ENCODE results near the gene SLC26A11. TPM values are rescaled to one million over a fixed set of nuclear protein-coding genes. Genes with fewer than 3 reads are reported as not detected.

Gene SLC26A11
- total and polyA plus RNA-seq, 2 donors (not counting 1 experiment from before 2014, with no cell fraction given): 10.1 to 31.4 TPM

GRCh38 chr17:80209765-80210164 lies 10.5 kb upstream of the SLC26A11 start:
- no peaks in the 10 kb centered on the region for H4K20me1 ChIP-seq (ENCODE audit: control insufficient read depth, insufficient read depth, low read length, poor library complexity, severe bottlenecking)
- H3K4me1 Mint-ChIP-seq: peaks cover 4% of the 10 kb centered on the region
- ChIA-PET CTCF (no interaction called here), POLR2A (no interaction called here)
- H3K9ac ChIP-seq (ENCODE audit: low read length): no peak overlapping the region
- no peaks in the 10 kb centered on the region for H3K9me3 Mint-ChIP-seq (ENCODE audit: insufficient read depth)
- DNase-seq (no peak), ATAC-seq (ENCODE audit: low read depth) (no peak)
- H3K79me2 ChIP-seq (ENCODE audit: control insufficient read depth, insufficient read depth, low read length): no peaks in the 10 kb centered on the region
- intact Hi-C loops (cut with micrococcal nuclease): no loop called here
- no peak overlapping the region for H3K4me3 Mint-ChIP-seq
- H3K27me3 Mint-ChIP-seq: no peaks in the 10 kb centered on the region
- H3K27ac Mint-ChIP-seq: no peak overlapping the region
- no peaks in the 10 kb centered on the region for H3K9me3 ChIP-seq (ENCODE audit: control extremely low read depth in 1 of 3, control insufficient read depth in 2 of 3, insufficient read depth in 1 of 3, low read length in 2 of 3)
- H3K4me3 ChIP-seq (ENCODE audit: control extremely low read depth in 1 of 5, extremely low read depth in 1 of 5, insufficient read depth in 1 of 5, low read depth in 2 of 5, low read length in 4 of 5): no peak overlapping the region
- H3K27ac ChIP-seq (ENCODE audit: low read length in 2 of 2): no peak overlapping the region
- H3K36me3 ChIP-seq (replicated peaks in 1 of 2; ENCODE audit: control extremely low read depth in 1 of 2, control insufficient read depth in 1 of 2, extremely low read depth in 1 of 2, insufficient read depth in 2 of 2, low read length in 1 of 2): peaks cover 0 to 36% of the 10 kb centered on the region in 2 experiments
- 93% methylated on average over 12 of the region's 12 CpGs for WGBS (ENCODE audit: insufficient coverage)
- H3K4me1 ChIP-seq (ENCODE audit: control insufficient read depth in 2 of 2, insufficient read depth in 2 of 2, low read length in 2 of 2): peaks cover 5 to 8% of the 10 kb centered on the region in 2 donors
- no peak for TF ChIP-seq EZH2 (IDR thresholded peaks at IDR 0.05; ENCODE audit: borderline replicate concordance, insufficient read depth, low read depth, low read length, poor library complexity, severe bottlenecking)
- TF ChIP-seq, protein P1, sequence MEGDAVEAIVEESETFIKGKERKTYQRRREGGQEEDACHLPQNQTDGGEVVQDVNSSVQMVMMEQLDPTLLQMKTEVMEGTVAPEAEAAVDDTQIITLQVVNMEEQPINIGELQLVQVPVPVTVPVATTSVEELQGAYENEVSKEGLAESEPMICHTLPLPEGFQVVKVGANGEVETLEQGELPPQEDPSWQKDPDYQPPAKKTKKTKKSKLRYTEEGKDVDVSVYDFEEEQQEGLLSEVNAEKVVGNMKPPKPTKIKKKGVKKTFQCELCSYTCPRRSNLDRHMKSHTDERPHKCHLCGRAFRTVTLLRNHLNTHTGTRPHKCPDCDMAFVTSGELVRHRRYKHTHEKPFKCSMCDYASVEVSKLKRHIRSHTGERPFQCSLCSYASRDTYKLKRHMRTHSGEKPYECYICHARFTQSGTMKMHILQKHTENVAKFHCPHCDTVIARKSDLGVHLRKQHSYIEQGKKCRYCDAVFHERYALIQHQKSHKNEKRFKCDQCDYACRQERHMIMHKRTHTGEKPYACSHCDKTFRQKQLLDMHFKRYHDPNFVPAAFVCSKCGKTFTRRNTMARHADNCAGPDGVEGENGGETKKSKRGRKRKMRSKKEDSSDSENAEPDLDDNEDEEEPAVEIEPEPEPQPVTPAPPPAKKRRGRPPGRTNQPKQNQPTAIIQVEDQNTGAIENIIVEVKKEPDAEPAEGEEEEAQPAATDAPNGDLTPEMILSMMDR (IDR thresholded peaks at IDR 0.05): no peak
- H3K4me2 ChIP-seq (replicated peaks; ENCODE audit: low read depth, low read length, poor library complexity, severe bottlenecking): no peak overlapping the region
- no peak overlapping the region for H2AFZ ChIP-seq (ENCODE audit: insufficient read depth, low read depth, low read length, poor library complexity, severe bottlenecking)
- no peaks in the 10 kb centered on the region for H3K27me3 ChIP-seq (replicated peaks in 1 of 4; ENCODE audit: control extremely low read depth in 1 of 4, control insufficient read depth in 3 of 4, insufficient read depth in 4 of 4, low read length in 3 of 4)

DNA sequence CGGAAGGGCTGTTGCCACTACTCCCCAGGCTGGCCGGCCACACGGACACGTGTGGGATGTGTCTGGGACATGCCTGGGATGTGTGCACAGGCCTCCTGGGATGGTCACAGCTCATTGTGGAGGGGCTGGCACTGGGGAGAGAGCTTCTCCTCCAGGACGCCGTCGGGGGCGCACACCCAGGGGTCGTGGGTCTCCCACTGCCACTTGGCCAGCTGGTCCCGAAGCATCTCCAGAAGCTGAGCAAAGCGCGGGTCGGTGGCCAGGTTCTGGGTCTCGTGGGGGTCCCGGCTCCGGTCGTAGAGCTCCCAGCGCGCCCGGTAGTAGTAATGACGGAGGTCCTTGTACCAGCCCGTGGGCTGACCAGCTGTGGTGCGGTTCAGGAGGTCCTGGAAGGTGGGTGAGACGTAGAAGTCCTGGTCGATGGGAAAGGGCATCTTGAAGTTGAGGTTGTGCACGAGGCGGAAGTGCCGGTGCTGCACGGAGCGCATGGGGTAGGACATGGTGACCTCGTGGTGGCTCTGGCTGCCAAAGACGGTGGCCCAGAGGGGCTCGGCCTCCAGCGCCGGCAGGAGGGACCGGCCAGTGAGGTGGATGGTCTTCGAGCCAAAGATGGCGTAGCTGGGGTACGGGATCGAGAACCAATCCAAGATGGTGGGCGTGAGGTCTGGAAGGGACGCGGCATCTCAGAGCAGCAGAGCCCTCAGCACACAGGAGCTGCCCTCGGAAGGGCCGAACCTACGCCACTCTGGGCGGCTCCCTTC lies 9.7 kb upstream of the SLC26A11 start:
- H2AFZ ChIP-seq (ENCODE audit: insufficient read depth, low read depth, low read length, poor library complexity, severe bottlenecking): no peak overlapping the region
- no peaks in the 10 kb centered on the region for H3K79me2 ChIP-seq (ENCODE audit: control insufficient read depth, insufficient read depth, low read length)
- no peak overlapping the region for H3K27ac ChIP-seq (ENCODE audit: low read length in 2 of 2)
- peaks cover 5 to 8% of the 10 kb centered on the region in 2 donors for H3K4me1 ChIP-seq (ENCODE audit: control insufficient read depth in 2 of 2, insufficient read depth in 2 of 2, low read length in 2 of 2)
- peaks cover 4% of the 10 kb centered on the region for H3K4me1 Mint-ChIP-seq
- no peak overlapping the region for H3K4me3 Mint-ChIP-seq
- no peaks in the 10 kb centered on the region for H3K9me3 Mint-ChIP-seq (ENCODE audit: insufficient read depth)
- 96% methylated on average over 46 of the region's 47 CpGs for WGBS (ENCODE audit: insufficient coverage)
- no peak for ATAC-seq (ENCODE audit: low read depth)
- H3K27me3 ChIP-seq (replicated peaks in 1 of 4; ENCODE audit: control extremely low read depth in 1 of 4, control insufficient read depth in 3 of 4, insufficient read depth in 4 of 4, low read length in 3 of 4): no peaks in the 10 kb centered on the region
- no peak overlapping the region for H3K4me2 ChIP-seq (replicated peaks; ENCODE audit: low read depth, low read length, poor library complexity, severe bottlenecking)
- DNase-seq: no peak
- no peak overlapping the region for H3K4me3 ChIP-seq (ENCODE audit: control extremely low read depth in 1 of 5, extremely low read depth in 1 of 5, insufficient read depth in 1 of 5, low read depth in 2 of 5, low read length in 4 of 5)
- TF ChIP-seq, protein P1 (IDR thresholded peaks at IDR 0.05): no peak
- peaks cover 0 to 41% of the 10 kb centered on the region in 2 experiments for H3K36me3 ChIP-seq (replicated peaks in 1 of 2; ENCODE audit: control extremely low read depth in 1 of 2, control insufficient read depth in 1 of 2, extremely low read depth in 1 of 2, insufficient read depth in 2 of 2, low read length in 1 of 2)
- H3K27me3 Mint-ChIP-seq: no peaks in the 10 kb centered on the region
- no peak overlapping the region for H3K27ac Mint-ChIP-seq
- no peaks in the 10 kb centered on the region for H3K9me3 ChIP-seq (ENCODE audit: control extremely low read depth in 1 of 3, control insufficient read depth in 2 of 3, insufficient read depth in 1 of 3, low read length in 2 of 3)
- intact Hi-C loops (cut with micrococcal nuclease): no loop called here
- POLR2A ChIA-PET: no interaction called here
- CTCF ChIA-PET: interaction anchor here (2.0 kb wide), 1 partner anchor 15 kb away, joined by 6 read pairs; no protein-coding TSS in a partner anchor
- H3K9ac ChIP-seq (ENCODE audit: low read length): no peak overlapping the region
- H4K20me1 ChIP-seq (ENCODE audit: control insufficient read depth, insufficient read depth, low read length, poor library complexity, severe bottlenecking): no peaks in the 10 kb centered on the region
